Gastrocnemius medialis (tissue), 4 donors: ENCODE measurements around the gene ZNF423.

Source experiments
- POLR2A ChIP-seq, 2 donors: fragments of 450-650 bp; IDR thresholded peaks; one replicate each; pipeline ENCODE4 v1.6.1; 2017; ENCODE audit warnings: antibody characterized with exemption in 2 of 2, mild to moderate bottlenecking in 2 of 2, moderate library complexity in 2 of 2
- TF ChIP-seq, protein P1 (sequence below), 5 experiments: fragments of 450-650 bp in 3 of 5; fragments of 200-600 bp in 2 of 5; sonication (generic) in 2 of 5; IDR thresholded peaks in 4 of 5; conservative IDR thresholded peaks in 1 of 5; 1 replicate in 4 of 5; 2 replicates in 1 of 5; pipeline ENCODE4 v1.5.1; 2016 to 2019; ENCODE audit warnings: antibody characterized with exemption in 5 of 5, mild to moderate bottlenecking in 3 of 5, moderate library complexity in 3 of 5

DNA sequence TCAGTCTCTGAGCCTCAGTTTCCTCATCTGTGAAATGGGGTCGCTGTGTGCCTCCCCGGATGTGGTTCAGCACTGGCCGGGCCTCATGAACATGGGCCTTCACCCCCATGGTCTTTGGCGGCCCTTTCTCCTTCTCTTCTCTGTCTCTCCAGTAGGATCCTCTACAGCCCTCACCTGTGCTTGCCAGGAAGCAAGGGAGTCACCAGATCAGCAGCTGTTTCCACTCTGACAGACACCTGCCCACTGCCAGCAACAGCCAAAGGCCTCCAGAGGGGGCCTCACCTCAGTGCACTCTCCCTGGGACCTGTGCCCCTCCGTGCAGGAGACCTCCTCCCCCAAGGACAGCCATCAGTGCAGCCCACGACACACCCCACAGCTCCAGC is 392.9 kb downstream of the ZNF423 start:
- TF ChIP-seq, protein P1, sequence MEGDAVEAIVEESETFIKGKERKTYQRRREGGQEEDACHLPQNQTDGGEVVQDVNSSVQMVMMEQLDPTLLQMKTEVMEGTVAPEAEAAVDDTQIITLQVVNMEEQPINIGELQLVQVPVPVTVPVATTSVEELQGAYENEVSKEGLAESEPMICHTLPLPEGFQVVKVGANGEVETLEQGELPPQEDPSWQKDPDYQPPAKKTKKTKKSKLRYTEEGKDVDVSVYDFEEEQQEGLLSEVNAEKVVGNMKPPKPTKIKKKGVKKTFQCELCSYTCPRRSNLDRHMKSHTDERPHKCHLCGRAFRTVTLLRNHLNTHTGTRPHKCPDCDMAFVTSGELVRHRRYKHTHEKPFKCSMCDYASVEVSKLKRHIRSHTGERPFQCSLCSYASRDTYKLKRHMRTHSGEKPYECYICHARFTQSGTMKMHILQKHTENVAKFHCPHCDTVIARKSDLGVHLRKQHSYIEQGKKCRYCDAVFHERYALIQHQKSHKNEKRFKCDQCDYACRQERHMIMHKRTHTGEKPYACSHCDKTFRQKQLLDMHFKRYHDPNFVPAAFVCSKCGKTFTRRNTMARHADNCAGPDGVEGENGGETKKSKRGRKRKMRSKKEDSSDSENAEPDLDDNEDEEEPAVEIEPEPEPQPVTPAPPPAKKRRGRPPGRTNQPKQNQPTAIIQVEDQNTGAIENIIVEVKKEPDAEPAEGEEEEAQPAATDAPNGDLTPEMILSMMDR (IDR thresholded peaks at IDR 0.05 in 4 of 5, conservative IDR thresholded peaks at IDR 0.05 in 1 of 5), result no peak
- TF ChIP-seq POLR2A (IDR thresholded peaks at IDR 0.05), result no peak
